C4-2B (cell line): Measurements from ENCODE around the gene FAM118B.

ENCODE experiments used
- H3K27ac ChIP-seq: fragments of 450-650 bp; 2 replicates; pipeline ENCODE4 v1.5.1; 2017
- ZFX ChIP-seq: fragments of 450-650 bp; IDR thresholded peaks from 2 replicates; pipeline ENCODE4 v1.6.1; 2017
- TF ChIP-seq, protein P1 (sequence below): fragments of 450-650 bp; conservative IDR thresholded peaks from 2 replicates; pipeline ENCODE4 v1.5.1; 2017; ENCODE audit warnings: mild to moderate bottlenecking

Gene FAM118B

DNA sequence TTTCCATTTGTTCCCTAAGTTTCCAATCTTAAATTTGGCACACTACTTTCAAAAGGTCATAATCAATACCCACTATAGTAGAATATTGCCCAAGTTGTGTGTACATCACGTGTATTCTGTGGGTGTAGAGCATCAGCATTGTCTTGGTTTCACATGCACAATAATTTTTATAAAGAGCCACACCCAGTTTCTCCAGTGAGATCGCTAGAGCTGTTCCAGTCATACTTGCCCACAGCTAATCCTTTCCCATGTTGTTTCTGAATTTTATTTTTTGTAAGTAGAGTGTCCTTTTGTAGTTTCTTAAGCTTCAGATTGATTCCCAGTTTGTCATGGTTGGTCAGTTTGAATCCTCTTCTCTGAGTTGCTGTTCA, 13.7 kb downstream of the FAM118B start:
- H3K27ac ChIP-seq: no peak overlapping the region
- TF ChIP-seq ZFX: no peak
- TF ChIP-seq, protein P1, sequence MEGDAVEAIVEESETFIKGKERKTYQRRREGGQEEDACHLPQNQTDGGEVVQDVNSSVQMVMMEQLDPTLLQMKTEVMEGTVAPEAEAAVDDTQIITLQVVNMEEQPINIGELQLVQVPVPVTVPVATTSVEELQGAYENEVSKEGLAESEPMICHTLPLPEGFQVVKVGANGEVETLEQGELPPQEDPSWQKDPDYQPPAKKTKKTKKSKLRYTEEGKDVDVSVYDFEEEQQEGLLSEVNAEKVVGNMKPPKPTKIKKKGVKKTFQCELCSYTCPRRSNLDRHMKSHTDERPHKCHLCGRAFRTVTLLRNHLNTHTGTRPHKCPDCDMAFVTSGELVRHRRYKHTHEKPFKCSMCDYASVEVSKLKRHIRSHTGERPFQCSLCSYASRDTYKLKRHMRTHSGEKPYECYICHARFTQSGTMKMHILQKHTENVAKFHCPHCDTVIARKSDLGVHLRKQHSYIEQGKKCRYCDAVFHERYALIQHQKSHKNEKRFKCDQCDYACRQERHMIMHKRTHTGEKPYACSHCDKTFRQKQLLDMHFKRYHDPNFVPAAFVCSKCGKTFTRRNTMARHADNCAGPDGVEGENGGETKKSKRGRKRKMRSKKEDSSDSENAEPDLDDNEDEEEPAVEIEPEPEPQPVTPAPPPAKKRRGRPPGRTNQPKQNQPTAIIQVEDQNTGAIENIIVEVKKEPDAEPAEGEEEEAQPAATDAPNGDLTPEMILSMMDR: no peak

DNA sequence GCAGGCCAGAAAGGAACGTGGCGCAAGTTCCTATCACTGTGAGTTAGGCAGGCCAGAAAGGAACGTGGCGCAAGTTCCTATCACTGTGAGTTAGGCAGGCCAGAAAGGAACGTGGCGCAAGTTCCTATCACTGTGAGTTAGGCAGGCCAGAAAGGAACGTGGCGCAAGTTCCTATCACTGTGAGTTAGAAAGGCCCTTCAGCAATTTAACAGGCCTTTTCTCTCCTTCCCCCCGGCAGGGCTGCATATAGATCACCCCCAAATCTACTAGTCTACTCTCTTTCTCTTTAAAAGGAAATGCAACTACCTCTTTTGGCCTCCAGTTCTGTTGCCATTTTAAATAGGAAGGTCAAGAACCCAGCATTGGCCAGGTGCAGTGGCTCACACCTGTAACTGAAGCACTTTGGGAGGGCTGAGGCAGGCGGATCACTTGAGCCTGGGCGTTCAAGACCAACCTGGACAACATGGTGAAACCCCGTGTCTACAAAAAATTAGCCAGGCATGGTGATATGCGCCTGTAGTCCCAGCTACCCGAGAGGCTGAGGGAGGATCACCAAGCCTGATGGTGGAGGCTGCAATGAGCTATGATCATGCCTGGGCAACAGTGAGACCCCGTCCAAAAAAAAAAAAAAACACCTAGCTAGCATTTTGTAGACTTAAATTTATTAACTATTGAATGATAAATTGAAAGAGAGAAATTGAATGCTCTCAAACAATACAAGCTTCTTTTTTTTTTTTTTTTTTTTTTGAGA, 14.9 kb downstream of the FAM118B start:
- TF ChIP-seq, protein P1: no peak
- TF ChIP-seq ZFX: no peak

DNA sequence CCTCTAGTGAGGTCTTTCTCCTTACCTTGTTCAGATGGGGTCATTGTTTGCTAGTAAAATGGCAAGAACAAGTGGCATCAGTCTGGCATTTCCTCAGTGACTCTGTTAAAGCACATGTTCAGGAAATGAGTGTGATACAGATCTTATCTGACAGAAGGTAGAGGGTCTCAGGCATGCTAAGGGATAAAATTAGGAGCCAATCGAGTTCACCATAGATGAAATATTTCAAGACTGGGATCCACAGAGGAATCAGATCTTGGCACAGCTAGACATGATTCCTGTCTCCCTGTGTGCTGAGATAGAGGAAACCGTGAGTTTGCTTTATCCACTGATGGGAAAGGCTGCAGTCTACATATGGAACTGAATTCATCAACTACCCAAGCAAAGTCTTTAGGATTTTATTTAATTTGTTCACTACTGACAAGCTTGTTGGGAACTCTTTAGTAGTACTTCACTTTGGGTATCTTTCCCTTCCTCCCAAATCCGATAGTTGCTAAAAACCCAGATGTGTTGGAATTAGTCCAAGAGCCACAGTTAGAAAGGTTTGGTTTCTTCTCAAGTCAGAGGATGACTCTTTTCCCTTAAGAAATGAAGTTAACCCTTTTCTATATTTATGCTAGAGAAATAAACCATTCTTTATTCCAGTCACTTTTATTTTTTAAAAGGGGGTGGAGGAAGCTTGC, 18.4 kb downstream of the FAM118B start:
- H3K27ac ChIP-seq: no peak overlapping the region
- TF ChIP-seq, protein P1: no peak
- no peak for TF ChIP-seq ZFX

More for the DNA sequence above, 14.9 kb downstream of the FAM118B start:
- H3K27ac ChIP-seq: no peak overlapping the region

DNA sequence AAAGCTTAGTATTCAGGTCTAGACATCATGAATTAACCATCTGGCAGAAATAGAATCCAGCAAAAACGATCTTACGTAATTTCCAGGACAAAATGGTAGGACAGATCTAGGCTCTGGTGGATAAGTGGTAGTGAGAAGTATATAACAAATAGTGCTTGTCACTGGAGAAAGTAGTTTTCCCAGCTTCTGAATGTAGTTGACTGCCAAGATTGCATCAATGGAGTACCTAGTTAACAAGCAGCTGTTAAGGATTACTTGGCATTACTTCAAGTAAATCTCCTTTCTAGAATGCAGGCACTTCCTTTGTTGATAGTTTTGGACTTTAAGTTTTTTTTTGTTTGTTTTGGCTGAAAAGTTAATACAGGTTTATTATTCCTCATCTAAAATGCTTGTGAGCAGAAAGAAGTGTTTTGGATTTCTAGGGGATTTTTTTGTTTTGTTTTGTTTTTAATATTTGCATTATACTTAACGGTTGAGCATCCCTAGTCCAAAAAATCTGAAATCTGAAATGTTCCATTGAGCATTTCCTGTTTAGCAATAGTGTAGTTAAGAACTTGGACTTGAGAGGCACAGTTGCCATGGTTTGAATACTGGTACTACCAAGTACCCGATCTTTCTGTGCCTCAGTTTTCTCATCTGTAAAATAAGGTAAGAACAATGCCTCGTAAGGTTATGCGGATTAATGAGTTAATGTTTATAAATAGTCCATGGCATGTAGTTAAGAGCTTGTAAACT, 20.3 kb downstream of the FAM118B start:
- TF ChIP-seq, protein P1: no peak
- no peak for TF ChIP-seq ZFX
- no peak overlapping the region for H3K27ac ChIP-seq

DNA sequence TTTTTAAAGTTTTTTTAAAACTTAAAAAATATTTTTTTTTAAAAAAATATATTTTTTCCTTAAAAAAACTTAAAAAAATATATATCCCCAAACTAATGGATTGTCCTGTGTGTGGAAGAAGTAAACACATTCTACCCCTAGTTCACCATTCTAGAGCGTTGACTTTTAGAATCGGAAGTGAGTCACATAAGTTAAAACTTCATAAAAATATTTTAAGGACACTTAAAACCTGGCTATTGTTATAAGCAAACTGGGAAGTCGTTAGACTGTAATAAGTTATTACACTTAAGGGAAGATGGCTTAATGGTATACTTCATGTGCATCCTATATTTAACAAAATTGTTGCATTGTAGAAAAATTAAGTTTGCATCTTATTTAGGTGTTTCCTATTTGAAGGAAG, 21.1 kb downstream of the FAM118B start:
- H3K27ac ChIP-seq: no peak overlapping the region
- TF ChIP-seq ZFX: no peak
- TF ChIP-seq, protein P1: no peak

DNA sequence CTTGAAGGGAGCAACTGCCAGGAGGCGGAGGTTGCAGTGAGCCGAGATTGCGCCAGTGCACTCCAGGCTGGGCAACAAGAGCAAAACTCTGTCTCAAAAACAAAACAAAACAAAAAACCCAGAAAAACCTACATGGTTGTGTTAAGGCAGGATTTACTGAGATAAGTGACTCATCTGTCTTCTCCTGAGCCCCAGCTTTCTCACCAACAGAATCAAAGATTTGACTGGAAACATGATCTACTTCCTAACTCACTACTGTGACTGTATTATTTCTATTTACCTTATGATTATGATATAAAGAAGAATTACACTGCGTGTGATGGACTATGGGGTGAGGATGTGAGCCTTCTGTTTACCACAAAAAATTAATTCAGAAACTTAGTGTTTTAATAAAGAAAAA, 21.8 kb downstream of the FAM118B start:
- no peak overlapping the region for H3K27ac ChIP-seq
- TF ChIP-seq ZFX: no peak
- TF ChIP-seq, protein P1: no peak

DNA sequence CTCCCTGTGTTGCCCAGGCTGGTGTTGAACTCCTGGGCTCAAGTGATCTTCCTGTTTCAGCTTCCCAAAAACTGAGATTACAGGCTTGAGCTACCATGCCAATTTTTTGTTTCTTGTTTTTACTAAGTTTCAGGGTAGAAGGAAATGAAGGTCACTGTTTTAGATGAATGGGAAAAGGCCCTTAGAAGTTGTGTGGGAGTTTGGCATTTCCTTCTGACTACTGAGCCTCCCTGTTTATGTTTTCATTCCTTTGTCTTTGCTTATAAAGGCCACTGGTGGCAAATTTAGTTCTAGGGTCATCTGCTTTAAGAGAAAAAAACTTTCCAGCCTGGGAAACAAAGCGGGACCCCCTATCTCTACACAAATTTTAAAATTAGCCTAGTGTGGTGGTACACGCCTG, 35.1 kb downstream of the FAM118B start:
- TF ChIP-seq ZFX: no peak
- TF ChIP-seq, protein P1: no peak
- no peak overlapping the region for H3K27ac ChIP-seq
